Activated CD8-positive, alpha-beta memory T cell treated with anti-CD3 and anti-CD28 coated beads, Interleukin-2, amount 50 U/mL, for 1 hour (primary cell): Measurements from ENCODE around the gene PRKN.

Experiments
- DNase-seq: peaks from one replicate; pipeline ENCODE4 v3.0.0-alpha.2; 2020; ENCODE audit errors: extremely low read depth

PRKN gene

GRCh38 chr6:161667957-161668356, 1059.6 kb downstream of the PRKN start:
- DNase-seq, result no peak

GRCh38 chr6:161663682-161664081, 1063.9 kb downstream of the PRKN start:
- no peak for DNase-seq

DNA sequence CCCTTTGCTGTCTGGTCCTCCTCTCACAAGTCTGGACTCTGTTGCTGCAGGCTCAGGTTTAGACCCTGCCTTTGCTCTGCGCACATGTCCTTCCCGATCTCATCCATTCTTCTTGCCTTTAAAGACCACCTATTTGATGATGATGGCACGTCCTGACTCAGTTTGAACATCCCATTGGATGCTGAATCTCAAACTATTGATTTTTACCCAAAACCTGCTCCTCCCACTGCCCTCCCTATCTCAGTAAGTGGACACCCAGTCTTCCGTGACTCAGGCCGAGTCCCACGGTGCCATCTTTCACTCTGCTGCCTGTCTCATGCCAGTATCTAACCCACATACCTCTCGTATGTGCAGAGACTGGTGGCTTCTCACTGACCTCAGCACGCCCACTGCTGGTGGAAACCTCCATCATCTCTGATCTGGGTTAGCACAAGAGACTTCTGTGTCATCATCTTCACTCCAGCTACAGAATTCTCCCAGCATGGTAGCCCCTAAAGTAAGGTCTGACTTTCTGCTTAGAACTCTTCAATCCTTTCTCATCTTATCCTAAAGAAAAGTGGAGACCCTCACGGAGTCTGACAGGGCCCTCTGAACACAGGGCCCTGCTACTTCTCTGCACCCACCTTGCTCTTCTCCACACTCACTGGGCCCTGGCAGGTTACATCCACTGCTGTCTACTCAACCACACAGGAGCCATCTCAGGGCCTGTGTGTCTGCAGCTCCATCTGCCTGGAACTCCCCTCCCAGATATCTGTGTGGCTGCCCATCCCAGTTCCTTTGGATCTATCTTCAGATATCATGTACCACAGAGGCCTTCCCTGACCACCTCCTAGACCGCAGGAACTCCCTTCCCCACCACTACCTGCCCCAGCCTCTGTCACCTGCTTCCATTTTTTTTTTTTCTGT, 1066.6 kb downstream of the PRKN start:
- no peak for DNase-seq

- DNase-seq, result no peak
These were observed 1069.4 kb downstream of the PRKN start for GRCh38 chr6:161658211-161658610.

DNA sequence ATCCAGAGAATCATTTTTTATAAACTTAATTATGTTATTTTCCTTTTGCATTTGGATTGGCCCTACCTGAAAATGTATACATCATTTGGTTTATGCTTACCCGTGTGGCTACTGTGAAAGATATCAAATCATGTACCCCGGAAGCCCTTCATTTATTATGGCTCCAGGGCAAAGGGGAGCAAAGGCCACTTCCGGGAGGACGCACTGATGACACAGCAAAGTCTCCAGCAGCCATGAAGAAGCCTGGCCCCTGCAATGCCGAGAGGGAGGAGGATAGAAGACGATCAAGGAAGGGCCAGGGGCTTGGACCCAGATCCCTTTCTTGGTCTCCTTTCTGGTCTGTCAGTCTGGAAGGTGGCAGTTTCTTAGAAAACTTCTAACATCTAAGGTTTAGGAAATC, 1073.4 kb downstream of the PRKN start:
- no peak for DNase-seq

DNA sequence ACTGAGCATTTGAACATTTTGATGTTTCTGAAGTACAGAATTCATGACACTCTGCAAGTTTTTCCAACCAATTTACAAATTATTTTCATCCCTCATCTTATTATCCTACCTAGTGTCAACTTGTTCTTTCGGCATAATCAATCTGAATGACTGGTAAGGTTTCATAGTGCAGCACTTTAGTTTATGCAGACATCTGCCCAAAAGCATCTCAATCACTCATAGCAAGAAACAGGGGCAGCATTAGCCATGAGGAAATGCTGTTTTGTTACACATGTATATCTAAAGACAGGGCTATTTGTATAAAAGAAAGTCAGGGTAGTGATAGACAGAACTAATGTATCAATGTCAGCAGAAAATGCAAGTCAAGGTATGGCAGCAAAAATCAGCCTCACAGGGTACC, 1075.6 kb downstream of the PRKN start:
- DNase-seq, result no peak

DNA sequence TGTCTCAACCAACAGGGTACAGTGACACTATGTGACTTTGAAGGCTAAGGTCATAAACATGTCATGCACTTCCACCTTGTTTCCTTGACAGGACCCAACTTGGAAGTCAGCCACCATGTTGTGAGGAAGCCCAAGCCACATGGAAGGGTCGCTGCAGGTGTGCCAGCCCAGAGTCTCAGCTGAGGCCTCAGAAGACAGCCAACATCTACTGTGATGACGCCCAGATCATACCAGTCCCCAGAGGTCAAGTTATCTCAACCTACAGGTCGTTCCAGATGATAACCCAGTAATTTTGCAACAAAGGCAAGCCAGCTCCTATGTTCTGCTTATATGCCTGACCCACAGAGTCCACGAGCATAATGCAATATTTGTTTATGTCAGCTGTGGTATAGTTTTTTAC, 1077.7 kb downstream of the PRKN start:
- no peak for DNase-seq

GRCh38 chr6:161649068-161649467, 1078.5 kb downstream of the PRKN start:
- no peak for DNase-seq

GRCh38 chr6:161647234-161647633, 1080.3 kb downstream of the PRKN start:
- no peak for DNase-seq

DNA sequence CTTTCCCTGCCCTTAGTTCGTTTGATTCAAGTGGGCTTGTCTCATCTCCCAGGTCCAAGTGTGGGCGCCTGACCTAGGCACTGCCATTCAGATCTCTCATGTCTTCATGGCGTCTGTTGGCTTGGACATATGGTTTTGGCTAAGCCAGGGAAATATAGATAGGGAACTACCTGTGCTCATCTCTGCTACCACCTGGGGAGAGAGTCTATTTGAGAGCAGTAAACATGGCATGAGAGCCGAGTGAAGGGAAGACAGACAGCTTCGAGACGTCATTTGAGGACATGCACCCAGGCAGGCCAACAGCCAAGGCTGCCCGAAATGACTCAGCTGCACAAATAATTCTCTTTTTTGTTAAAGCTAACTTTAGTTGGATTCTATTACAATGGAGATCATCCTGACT, 1083.0 kb downstream of the PRKN start:
- no peak for DNase-seq

DNA sequence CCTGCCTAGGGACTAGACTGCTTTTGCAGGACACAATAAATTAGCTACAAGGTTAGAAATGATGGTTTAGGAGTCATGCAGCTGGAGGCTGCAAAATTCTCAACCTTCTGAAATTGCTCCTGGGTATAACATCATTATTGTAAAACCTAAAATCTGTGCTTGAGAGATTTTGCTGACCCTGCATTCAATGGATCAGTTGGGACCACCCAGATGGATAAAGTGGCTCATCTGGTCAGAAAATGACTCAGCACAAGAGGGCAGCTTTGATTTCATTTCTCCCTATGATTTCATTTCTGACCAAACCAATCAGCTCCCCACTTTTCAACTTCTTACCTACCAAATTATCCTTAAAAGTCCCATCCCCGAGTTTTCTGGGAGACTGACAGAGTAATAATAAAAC, 1086.4 kb downstream of the PRKN start:
- DNase-seq, result no peak

DNA sequence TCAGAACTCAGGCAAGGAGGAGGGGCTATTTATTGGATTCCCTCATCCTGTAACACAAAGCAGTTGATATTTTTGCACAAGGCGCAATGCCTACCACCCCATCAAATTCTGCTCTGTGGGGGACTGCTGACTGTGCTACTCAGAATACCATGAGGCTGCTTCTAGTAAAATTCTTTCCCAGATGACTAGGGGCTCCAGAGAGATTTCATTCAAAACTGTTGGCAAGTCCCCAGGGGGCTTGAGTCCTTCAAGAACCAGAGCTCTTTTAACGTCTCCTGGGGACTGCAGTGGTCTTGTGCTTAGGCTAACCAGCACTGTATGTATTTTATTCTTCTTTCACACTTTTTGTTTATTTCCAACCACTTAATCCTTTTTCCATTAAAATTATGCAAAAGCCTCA, 1087.8 kb downstream of the PRKN start:
- DNase-seq, result no peak

- no peak for DNase-seq
These were observed 1089.9 kb downstream of the PRKN start for GRCh38 chr6:161637658-161638057.

DNA sequence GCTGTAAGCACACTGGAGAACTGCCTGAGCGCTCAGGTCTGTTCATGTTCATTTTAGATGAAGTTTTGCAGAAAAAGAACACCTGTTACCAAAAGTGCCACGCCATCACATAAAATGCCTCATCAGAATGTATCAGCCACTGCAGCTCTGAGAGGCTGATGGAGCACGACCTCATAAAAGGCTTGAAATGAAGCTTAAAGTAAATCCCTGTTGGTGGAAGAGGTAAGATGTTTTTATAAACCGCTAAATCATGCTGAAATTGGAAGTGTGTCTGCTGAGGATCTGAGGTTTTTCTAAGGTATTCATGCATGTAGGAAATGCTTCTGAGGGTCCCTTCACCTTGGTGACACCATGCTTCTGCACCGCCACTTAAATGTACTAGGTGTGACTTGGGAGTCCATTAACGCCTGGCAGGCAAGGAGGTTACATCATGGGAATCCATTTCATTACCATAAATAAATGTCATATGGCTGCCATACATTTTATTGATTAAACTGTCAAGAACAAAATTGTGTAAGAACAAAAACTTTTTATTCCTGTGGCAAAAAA, 1090.6 kb downstream of the PRKN start:
- no peak for DNase-seq

DNA sequence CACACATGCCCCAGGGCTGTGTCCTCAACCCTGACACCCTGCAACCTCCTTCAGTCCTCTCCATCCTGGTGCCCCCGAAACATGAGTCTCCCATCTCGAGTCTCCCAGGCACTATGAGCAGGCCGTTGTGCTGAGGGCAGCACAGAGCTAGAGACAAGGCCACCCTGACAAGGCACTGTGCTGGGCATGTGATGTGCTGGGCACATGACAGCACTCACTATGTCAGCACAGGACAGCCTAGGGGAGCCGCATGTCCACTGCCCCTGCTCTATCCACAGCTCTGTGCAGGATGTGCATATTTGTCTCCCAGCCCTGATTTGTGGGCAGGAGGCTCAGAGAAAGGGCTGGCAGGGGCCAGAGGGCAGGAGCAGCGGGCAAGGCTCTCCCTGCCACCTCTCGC, 1091.6 kb downstream of the PRKN start:
- DNase-seq, result no peak

DNA sequence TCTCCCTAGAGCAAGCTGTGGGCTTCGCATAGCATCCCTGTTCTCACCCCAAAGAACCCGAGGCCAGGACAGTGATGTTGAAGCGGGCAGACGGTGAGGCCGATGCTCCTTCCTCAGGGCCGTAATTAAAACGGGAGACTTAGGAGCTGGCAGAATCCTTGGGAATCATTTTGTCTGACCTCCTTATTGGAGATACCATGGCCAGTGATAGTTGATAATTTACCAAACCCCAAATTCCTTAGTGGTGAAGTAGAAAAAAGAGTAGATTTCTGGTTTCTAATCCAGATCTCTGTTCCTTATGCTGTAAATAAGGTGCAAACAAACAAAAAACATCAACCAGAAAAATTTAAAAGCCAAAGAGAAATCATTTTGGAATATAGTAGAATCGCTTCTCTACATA, 1092.7 kb downstream of the PRKN start:
- no peak for DNase-seq

DNA sequence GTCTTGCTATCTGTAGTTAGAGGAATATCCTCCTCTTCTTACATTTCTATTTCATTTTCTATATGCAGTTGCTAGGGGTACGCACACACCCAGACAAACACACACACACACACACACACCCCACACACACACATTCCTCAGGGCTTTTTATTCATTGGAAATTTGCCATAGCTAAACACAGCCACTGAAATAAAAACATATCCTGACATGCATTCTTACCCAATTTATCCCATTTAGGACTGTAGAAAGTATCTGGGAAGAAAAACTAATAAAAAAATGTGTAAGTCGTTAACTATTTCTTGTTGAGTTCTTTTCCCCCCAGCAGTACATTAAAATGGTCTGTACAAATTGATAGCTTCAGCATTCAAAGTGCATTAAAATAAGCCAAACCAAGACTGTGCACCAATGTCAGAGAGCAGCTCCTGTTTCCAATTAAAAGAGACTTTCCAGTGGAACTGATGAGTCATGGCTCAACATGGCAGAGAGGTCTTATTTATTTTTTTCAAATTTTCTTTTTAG, 1095.8 kb downstream of the PRKN start:
- no peak for DNase-seq

- DNase-seq, result no peak
These were observed 1096.9 kb downstream of the PRKN start for GRCh38 chr6:161630674-161631073.

DNA sequence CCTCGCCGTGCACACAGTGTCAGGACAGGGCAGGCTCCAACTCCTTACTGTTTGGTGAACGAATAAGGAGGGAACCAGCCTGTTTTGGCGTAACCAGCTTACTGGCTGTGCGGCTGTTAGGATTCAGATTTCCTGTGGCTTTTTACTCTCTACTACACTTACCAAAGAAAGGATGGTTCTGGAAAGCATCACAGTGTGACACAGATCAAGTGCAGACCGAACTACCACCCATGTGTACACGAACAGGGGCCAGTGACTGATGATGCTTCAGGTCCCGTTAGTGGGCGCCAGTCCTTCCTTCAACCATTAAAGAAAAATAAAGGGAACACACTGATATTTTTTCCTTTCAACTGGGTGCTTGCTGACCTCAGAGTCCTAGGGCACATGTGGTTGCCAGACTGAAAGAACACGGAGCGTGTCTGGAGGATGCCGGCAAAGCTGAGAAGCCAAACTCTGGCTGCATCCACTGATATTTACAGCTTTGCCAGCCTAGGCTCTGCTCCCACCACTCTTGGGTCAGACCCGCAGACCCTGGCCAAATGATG, 1101.4 kb downstream of the PRKN start:
- DNase-seq, result no peak

- no peak for DNase-seq
These were observed 1103.5 kb downstream of the PRKN start for GRCh38 chr6:161624111-161624510.

- no peak for DNase-seq
These were observed 1104.8 kb downstream of the PRKN start for GRCh38 chr6:161622779-161623178.

DNA sequence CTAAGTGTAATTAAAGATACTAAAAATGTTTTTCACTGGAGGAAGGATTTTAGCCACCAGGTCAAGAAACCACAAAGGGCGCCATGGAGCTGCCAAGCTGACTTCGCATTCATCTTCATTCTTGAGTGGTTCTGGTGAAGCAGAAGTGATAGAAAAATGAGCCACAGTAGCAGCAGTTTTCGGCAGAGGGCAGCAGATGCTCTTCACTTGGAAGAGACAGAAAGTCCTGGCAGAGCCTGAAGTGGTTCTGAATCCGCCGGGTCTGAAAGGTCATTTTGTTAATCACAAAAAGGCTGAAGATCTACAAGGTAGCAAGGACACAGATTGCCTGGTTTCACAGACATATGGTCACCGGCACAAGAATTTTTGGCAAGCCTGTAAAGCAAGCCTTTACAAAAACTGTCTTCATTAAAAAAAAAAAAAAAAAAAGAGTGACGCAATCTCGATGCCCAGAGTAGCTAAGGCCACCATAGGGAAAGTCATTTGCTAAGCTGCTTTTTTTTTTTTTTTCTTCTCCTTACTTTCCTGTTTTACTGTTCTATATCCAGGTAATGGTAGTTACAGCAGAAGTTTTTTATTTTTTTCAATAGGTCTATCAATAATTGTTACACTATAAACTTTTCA, 1108.6 kb downstream of the PRKN start:
- no peak for DNase-seq

- DNase-seq, result no peak
These were observed 1113.9 kb downstream of the PRKN start for GRCh38 chr6:161613711-161614110.
